ENCODE measurements around the gene PRKCI.
A peak's percentile ranks its signal among the peaks of the same experiment; 100 is the strongest.

Gene PRKCI

DNA sequence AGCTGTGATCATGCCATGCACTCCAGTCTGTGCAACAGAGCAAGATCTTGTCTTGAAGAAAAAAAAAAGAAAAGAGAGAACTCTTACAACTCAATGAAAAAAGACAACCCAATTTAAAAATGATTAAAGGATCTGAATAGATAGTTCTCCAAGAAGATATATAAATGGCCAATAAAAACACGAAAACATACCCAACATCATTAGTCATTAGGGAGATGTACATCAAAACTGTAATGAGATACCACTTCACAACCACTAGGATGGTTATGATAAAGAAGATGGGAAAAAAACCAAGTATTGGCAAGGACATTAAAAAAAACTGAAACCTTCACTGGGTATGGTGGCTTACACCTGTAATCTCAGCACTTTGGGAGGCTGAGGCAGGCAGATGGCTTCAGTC lies 2.4 kb upstream of the PRKCI start:
- WGBS (ENCODE audit: extremely low coverage, insufficient coverage, low lambda C conversion rate): no CpG with 5 or more reads among the region's 1 CpG
- H2BK15ac ChIP-seq (replicated peaks; ENCODE audit: low read depth): no peak overlapping the region

DNA sequence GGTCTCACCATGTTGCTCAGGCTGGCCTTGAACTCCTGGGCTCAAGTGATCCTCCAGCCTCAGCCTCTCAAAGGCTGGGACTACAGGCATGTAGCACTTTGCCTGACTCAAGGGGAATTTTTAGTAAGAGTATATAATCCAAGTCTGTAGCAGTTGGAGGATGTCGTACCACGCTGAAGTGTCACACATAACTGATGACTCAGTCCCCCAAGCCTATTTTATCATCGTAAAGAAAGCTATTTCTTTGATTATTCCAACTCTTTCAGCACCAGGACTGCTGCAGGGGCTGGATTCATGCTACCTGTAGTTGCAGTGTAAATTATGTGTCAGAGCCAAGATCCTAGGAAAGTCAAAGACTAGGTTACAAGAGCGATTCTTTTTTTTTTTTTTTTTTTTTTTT lies 1.4 kb upstream of the PRKCI start:
- H3K4me3 ChIP-seq (ENCODE audit: low read length): no peak overlapping the region
- no peak overlapping the region for H4K8ac ChIP-seq (ENCODE audit: low read depth, low read length)
- H3K56ac ChIP-seq (ENCODE audit: low read length): no peak overlapping the region
- no peaks in the 10 kb centered on the region for H3K27me3 ChIP-seq (ENCODE audit: insufficient read depth, low read length, poor library complexity)
- no peak overlapping the region for H2AK5ac ChIP-seq (ENCODE audit: low read length)
- no peak overlapping the region for H4K5ac ChIP-seq (ENCODE audit: low read length)
- no peak overlapping the region for H2BK5ac ChIP-seq (ENCODE audit: low read length)
- no peaks in the 10 kb centered on the region for H3K4me1 ChIP-seq (ENCODE audit: control insufficient read depth, low read depth, low read length)
- H3K79me2 ChIP-seq (ENCODE audit: control insufficient read depth, insufficient read depth, low read length): peaks cover 23% of the 10 kb centered on the region
- H3K79me1 ChIP-seq (ENCODE audit: low read length): no peaks in the 10 kb centered on the region
- H2BK15ac ChIP-seq (replicated peaks; ENCODE audit: low read depth): no peak overlapping the region
- H3K18ac ChIP-seq (ENCODE audit: low read length): no peak overlapping the region
- no peak overlapping the region for H3K4ac ChIP-seq (ENCODE audit: low read depth, low read length)
- H2BK120ac ChIP-seq (ENCODE audit: low read depth, low read length): no peak overlapping the region
- DNase-seq: no peak
- no CpG with 5 or more reads among the region's 4 CpGs for WGBS (ENCODE audit: extremely low coverage, insufficient coverage, low lambda C conversion rate)
- H3K27ac ChIP-seq (ENCODE audit: low read depth, low read length): no peak overlapping the region
- no peak overlapping the region for H3K4me2 ChIP-seq (ENCODE audit: low read length)
- H3K36me3 ChIP-seq (ENCODE audit: control insufficient read depth, insufficient read depth, low read length): no peaks in the 10 kb centered on the region
- no peak overlapping the region for H3K23ac ChIP-seq (ENCODE audit: low read length)
- no peak overlapping the region for H3K9ac ChIP-seq (ENCODE audit: low read length)

More for the DNA sequence above, 2.4 kb upstream of the PRKCI start:
- Histone ChIP-seq H3K4me2 (ENCODE audit: low read length) (no peak overlapping the region), H2BK5ac (ENCODE audit: low read length) (no peak overlapping the region), H2AK5ac (ENCODE audit: low read length) (no peak overlapping the region), H3K4me1 (ENCODE audit: control insufficient read depth, low read depth, low read length) (no peaks in the 10 kb centered on the region), H3K36me3 (ENCODE audit: control insufficient read depth, insufficient read depth, low read length) (no peaks in the 10 kb centered on the region), H3K4me3 (ENCODE audit: low read length) (no peak overlapping the region), H3K27me3 (ENCODE audit: insufficient read depth, low read length, poor library complexity) (no peaks in the 10 kb centered on the region), H4K8ac (ENCODE audit: low read depth, low read length) (no peak overlapping the region), H3K4ac (ENCODE audit: low read depth, low read length) (no peak overlapping the region), H3K56ac (ENCODE audit: low read length) (no peak overlapping the region), H3K23ac (ENCODE audit: low read length) (no peak overlapping the region), H4K5ac (ENCODE audit: low read length) (no peak overlapping the region), H3K9ac (ENCODE audit: low read length) (no peak overlapping the region), H2BK120ac (ENCODE audit: low read depth, low read length) (no peak overlapping the region), H3K79me2 (ENCODE audit: control insufficient read depth, insufficient read depth, low read length) (peaks cover 17% of the 10 kb centered on the region), H3K18ac (ENCODE audit: low read length) (no peak overlapping the region), H3K79me1 (ENCODE audit: low read length) (no peaks in the 10 kb centered on the region), H3K27ac (ENCODE audit: low read depth, low read length) (no peak overlapping the region)
- no peak for DNase-seq

DNA sequence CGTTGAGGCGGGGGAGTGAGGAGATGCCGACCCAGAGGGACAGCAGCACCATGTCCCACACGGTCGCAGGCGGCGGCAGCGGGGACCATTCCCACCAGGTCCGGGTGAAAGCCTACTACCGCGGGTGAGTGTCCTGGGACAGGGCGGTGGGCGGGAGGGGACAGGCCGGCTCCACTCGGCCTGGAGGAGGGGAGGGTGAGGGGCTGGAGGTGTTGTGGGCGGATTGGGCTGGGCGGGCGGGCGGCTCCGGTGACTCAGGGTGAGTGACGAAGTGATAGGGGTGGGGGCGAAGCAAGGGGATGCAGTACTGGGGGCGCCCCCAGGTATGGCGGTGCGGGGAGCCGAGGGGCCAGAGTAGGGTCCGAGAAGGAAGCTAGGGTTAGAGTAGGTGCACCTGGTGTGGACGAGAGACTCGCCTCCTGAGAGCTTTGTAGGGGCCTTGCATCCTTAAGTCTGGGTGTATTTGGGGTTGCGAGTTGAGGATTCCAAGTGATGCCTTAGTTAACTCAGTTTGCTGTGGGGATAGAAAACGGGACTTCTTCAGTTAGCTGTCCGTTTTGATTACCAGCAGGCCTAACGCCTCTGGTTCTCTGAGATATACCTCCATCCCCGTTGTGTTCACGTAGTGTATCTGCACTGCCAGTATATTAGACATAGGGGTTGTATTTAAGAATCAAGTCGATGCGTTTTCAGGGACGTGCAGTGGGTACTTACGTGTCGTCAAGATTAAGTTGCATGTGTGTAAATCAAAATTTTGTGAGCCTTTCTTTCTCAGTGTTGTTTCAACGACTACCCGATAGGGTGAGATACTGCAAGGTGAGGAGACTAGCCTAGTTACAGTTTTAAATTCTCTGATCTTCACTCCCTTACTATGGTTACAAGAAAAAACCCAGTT lies 670 bp downstream of the PRKCI start:
- Histone ChIP-seq H3K18ac (ENCODE audit: low read length) (peak overlapping the region; percentile 94), H3K23ac (ENCODE audit: low read length) (no peak overlapping the region), H4K8ac (ENCODE audit: low read depth, low read length) (no peak overlapping the region), H3K36me3 (ENCODE audit: control insufficient read depth, insufficient read depth, low read length) (no peaks in the 10 kb centered on the region), H3K79me2 (ENCODE audit: control insufficient read depth, insufficient read depth, low read length) (peaks cover 43% of the 10 kb centered on the region), H3K79me1 (ENCODE audit: low read length) (peaks cover under 1% of the 10 kb centered on the region), H3K9ac (ENCODE audit: low read length) (peak overlapping the region; percentile 89), H3K27me3 (ENCODE audit: insufficient read depth, low read length, poor library complexity) (no peaks in the 10 kb centered on the region), H4K5ac (ENCODE audit: low read length) (no peak overlapping the region), H3K4ac (ENCODE audit: low read depth, low read length) (peak overlapping the region; percentile 92), H3K4me3 (ENCODE audit: low read length) (peak overlapping the region; percentile 73), H3K27ac (ENCODE audit: low read depth, low read length) (peak overlapping the region; percentile 89), H2BK120ac (ENCODE audit: low read depth, low read length) (no peak overlapping the region), H2BK5ac (ENCODE audit: low read length) (no peak overlapping the region), H3K4me2 (ENCODE audit: low read length) (peak overlapping the region; percentile 81), H2BK15ac (replicated peaks; ENCODE audit: low read depth) (no peak overlapping the region), H3K56ac (ENCODE audit: low read length) (peak overlapping the region; percentile 97), H2AK5ac (ENCODE audit: low read length) (no peak overlapping the region), H3K4me1 (ENCODE audit: control insufficient read depth, low read depth, low read length) (no peaks in the 10 kb centered on the region)
- no CpG with 5 or more reads among the region's 42 CpGs for WGBS (ENCODE audit: extremely low coverage, insufficient coverage, low lambda C conversion rate)
- peak; percentile 65 for DNase-seq

DNA sequence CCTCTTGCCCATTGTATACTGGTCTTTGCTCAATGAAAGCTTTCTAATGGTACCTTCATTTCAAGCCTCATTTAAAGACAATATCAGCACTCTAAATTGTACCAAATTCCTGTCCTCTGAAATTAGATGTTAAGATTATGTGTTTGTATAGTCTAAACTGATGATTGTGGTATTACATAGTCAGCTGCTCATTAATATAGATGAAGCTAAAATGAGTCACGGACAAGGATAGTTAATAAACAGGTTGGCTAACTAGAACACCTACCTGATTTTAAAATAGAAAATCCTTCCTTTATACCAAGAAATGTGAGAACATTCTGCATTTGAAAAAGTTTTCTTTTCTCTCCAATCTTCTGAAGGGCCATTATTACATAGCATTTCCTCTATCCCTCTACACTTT lies 2.9 kb downstream of the PRKCI start:
- Histone ChIP-seq H2BK120ac (ENCODE audit: low read depth, low read length) (no peak overlapping the region), H3K27ac (ENCODE audit: low read depth, low read length) (no peak overlapping the region), H3K79me1 (ENCODE audit: low read length) (peaks cover 5% of the 10 kb centered on the region), H3K9ac (ENCODE audit: low read length) (no peak overlapping the region), H2BK5ac (ENCODE audit: low read length) (no peak overlapping the region), H4K8ac (ENCODE audit: low read depth, low read length) (no peak overlapping the region), H3K27me3 (ENCODE audit: insufficient read depth, low read length, poor library complexity) (no peaks in the 10 kb centered on the region), H3K4me2 (ENCODE audit: low read length) (no peak overlapping the region), H3K23ac (ENCODE audit: low read length) (no peak overlapping the region), H3K4me1 (ENCODE audit: control insufficient read depth, low read depth, low read length) (no peaks in the 10 kb centered on the region), H3K36me3 (ENCODE audit: control insufficient read depth, insufficient read depth, low read length) (no peaks in the 10 kb centered on the region), H4K5ac (ENCODE audit: low read length) (no peak overlapping the region), H3K56ac (ENCODE audit: low read length) (no peak overlapping the region), H3K4me3 (ENCODE audit: low read length) (no peak overlapping the region), H3K18ac (ENCODE audit: low read length) (no peak overlapping the region), H3K4ac (ENCODE audit: low read depth, low read length) (no peak overlapping the region), H2AK5ac (ENCODE audit: low read length) (no peak overlapping the region), H2BK15ac (replicated peaks; ENCODE audit: low read depth) (no peak overlapping the region), H3K79me2 (ENCODE audit: control insufficient read depth, insufficient read depth, low read length) (peaks cover 60% of the 10 kb centered on the region)
- no peak for DNase-seq
- WGBS (ENCODE audit: extremely low coverage, insufficient coverage, low lambda C conversion rate): no CpG with 5 or more reads among the region's 1 CpG

DNA sequence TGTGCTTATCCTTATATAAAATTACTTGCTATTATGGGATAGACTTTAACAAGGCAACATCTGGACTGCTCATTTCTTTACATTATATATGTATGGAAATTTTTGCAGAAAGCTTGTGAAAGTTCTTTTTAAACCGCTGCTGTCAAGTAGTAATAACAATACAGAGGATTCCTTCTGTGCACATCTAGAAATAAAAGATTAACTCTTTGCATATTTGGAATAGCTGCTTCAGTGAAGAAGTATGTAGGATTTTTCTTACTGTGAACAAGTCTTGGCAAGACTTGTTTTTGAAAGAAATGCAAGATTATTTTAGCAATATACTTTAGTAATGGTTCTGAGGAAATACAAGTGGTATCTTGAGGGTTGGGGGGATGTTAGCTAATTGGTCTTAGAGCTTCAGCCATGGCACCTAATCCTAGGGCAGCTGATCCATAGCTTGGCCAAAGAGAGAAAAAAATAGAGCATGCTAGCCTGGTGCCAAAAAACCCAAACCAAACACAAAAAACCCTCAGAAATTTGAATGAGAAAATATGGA lies 4.3 kb downstream of the PRKCI start:
- Histone ChIP-seq H3K56ac (ENCODE audit: low read length) (no peak overlapping the region), H2BK5ac (ENCODE audit: low read length) (no peak overlapping the region), H3K4me3 (ENCODE audit: low read length) (no peak overlapping the region), H4K5ac (ENCODE audit: low read length) (no peak overlapping the region), H3K79me1 (ENCODE audit: low read length) (peaks cover 5% of the 10 kb centered on the region), H3K27me3 (ENCODE audit: insufficient read depth, low read length, poor library complexity) (no peaks in the 10 kb centered on the region), H2BK120ac (ENCODE audit: low read depth, low read length) (no peak overlapping the region), H3K9ac (ENCODE audit: low read length) (no peak overlapping the region), H3K79me2 (ENCODE audit: control insufficient read depth, insufficient read depth, low read length) (peaks cover 66% of the 10 kb centered on the region), H3K27ac (ENCODE audit: low read depth, low read length) (no peak overlapping the region), H3K4me1 (ENCODE audit: control insufficient read depth, low read depth, low read length) (no peaks in the 10 kb centered on the region), H3K4ac (ENCODE audit: low read depth, low read length) (no peak overlapping the region), H4K8ac (ENCODE audit: low read depth, low read length) (no peak overlapping the region), H3K18ac (ENCODE audit: low read length) (peak overlapping the region; percentile 18), H3K4me2 (ENCODE audit: low read length) (no peak overlapping the region), H3K23ac (ENCODE audit: low read length) (no peak overlapping the region), H3K36me3 (ENCODE audit: control insufficient read depth, insufficient read depth, low read length) (no peaks in the 10 kb centered on the region), H2AK5ac (ENCODE audit: low read length) (no peak overlapping the region), H2BK15ac (replicated peaks; ENCODE audit: low read depth) (no peak overlapping the region)
- no CpG with 5 or more reads among the region's 1 CpG for WGBS (ENCODE audit: extremely low coverage, insufficient coverage, low lambda C conversion rate)
- DNase-seq: no peak
